Astrocyte (in vitro differentiated cells and primary cell): ENCODE data around the gene SLC27A2.

Source experiments
- CTCF ChIP-seq: IDR thresholded peaks from 2 replicates; pipeline ENCODE4 v1.5.1; 2011; ENCODE audit warnings: low read depth, mild to moderate bottlenecking, inconsistent platforms, low read length, moderate library complexity; ENCODE audit not compliant: insufficient read depth
- EZH2 ChIP-seq: IDR thresholded peaks from 2 replicates; pipeline ENCODE4 v1.6.1; 2012; ENCODE audit warnings: mild to moderate bottlenecking, low read length, inconsistent platforms; ENCODE audit not compliant: insufficient read depth

- TF ChIP-seq CTCF (no peak), EZH2 (no peak)
Measured at GRCh38 chr15:50192926-50193620, 11.1 kb downstream of the SLC27A2 start.
